ENCODE data around the gene VSTM2L.

Gene VSTM2L

GRCh38 chr20:37971561-37972127 lies 68.7 kb downstream of the VSTM2L start:
- peak; percentile 26 for DNase-seq

- DNase-seq = peak; percentile 25
These were observed 69.5 kb downstream of the VSTM2L start for GRCh38 chr20:37972256-37973058.

- no peak for DNase-seq
These were observed 70.4 kb downstream of the VSTM2L start for GRCh38 chr20:37973059-37973910.

- DNase-seq = no peak
These were observed 74.0 kb downstream of the VSTM2L start for GRCh38 chr20:37976887-37977286.

GRCh38 chr20:37977338-37977737 lies 74.4 kb downstream of the VSTM2L start:
- DNase-seq = no peak

GRCh38 chr20:37977786-37978185 lies 74.9 kb downstream of the VSTM2L start:
- no peak for DNase-seq

GRCh38 chr20:37979021-37979985 lies 76.4 kb downstream of the VSTM2L start:
- no peak for DNase-seq

GRCh38 chr20:37980383-37980782 lies 77.5 kb downstream of the VSTM2L start:
- no peak for DNase-seq

GRCh38 chr20:37980876-37981275 lies 77.9 kb downstream of the VSTM2L start:
- DNase-seq = no peak

GRCh38 chr20:37981568-37981967 lies 78.6 kb downstream of the VSTM2L start:
- no peak for DNase-seq

- no peak for DNase-seq
These were observed 80.4 kb downstream of the VSTM2L start for GRCh38 chr20:37983286-37983685.

- DNase-seq = no peak
These were observed 81.3 kb downstream of the VSTM2L start for GRCh38 chr20:37984018-37984785.

- DNase-seq = no peak
These were observed 83.3 kb downstream of the VSTM2L start for GRCh38 chr20:37986044-37986858.

- DNase-seq = no peak
These were observed 84.1 kb downstream of the VSTM2L start for GRCh38 chr20:37986873-37987601.

- DNase-seq = no peak
These were observed 84.8 kb downstream of the VSTM2L start for GRCh38 chr20:37987602-37988290.

GRCh38 chr20:37988306-37988954 lies 85.5 kb downstream of the VSTM2L start:
- no peak for DNase-seq

GRCh38 chr20:37989601-37990295 lies 86.8 kb downstream of the VSTM2L start:
- no peak for DNase-seq

GRCh38 chr20:37990571-37991151 lies 87.7 kb downstream of the VSTM2L start:
- DNase-seq = peak; percentile 83

Data from activated CD8-positive, alpha-beta memory T cell treated with anti-CD3 and anti-CD28 coated beads, Interleukin-2, amount 50 U/mL, for 48 hours (primary cell).